Embryonic facial prominence (tissue), 1 donor: ENCODE measurements around the gene OR5H15.
"Not testable (repeated sequence)": the region's sequence is repeated elsewhere in the genome, so short reads cannot be mapped to it uniquely, and the experiment has no call there.

Source experiments
- DNase-seq: peaks from one replicate; pipeline ENCODE4 v3.0.0-alpha.2; 2016; ENCODE audit errors: extremely low spot score

OR5H15 gene

DNA sequence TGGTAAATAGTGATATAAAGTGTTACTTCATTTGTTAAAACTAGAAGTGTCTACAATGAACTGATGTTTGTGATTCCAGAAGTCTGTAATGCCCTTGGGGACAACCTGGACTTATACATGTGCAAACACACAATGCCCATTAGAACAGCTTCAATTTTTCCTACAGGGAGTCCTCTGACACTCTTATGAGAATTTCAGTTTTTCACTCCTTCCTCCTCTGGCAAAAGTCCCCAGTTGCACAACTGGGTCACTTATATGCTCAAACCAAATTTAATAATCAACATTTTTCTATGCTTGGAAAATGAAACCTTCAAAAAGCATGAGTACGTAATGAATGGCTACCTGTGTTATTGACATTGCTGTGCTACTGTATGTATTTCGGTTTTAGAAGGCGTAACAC lies at the start of gene OR5H15:
OR5H15 (plus strand) TSS at position 301 of the 400 bp plus-strand sequence. CDS start 2,004 bp downstream, outside the sequence.
- no peak for DNase-seq

- DNase-seq, result no peak
Measured at GRCh38 chr3:98130421-98130820, 36.1 kb upstream of the OR5H15 start, which contains the start of gene OR5H1. Gene OR5H1 (plus strand): TSS chr3:98130721. CDS start chr3:98132698, 1,977 bp downstream.

GRCh38 chr3:98136631-98137030 lies 29.9 kb upstream of the OR5H15 start:
- no peak for DNase-seq

- not testable (repeated sequence) for DNase-seq
Measured at GRCh38 chr3:98137826-98138557, 28.5 kb upstream of the OR5H15 start.

DNA sequence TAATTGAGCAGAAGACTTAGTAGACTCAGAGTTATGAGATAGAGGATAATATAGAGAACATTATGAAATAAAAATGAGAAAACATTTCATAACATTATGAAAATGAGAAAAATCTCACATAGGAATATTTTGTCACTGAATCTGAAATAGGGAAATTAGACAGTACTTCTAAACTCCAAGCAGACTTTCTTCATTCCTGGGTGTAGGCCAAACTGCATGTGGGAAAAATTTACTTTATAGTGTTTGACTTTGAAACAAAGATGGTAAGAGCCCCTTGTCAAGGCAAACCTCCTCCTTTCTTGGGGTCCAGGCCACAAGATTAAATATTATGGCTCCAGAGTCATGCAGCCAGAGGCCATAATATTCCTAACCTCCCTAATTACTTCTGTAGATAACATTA lies 26.0 kb upstream of the OR5H15 start:
- no peak for DNase-seq

DNA sequence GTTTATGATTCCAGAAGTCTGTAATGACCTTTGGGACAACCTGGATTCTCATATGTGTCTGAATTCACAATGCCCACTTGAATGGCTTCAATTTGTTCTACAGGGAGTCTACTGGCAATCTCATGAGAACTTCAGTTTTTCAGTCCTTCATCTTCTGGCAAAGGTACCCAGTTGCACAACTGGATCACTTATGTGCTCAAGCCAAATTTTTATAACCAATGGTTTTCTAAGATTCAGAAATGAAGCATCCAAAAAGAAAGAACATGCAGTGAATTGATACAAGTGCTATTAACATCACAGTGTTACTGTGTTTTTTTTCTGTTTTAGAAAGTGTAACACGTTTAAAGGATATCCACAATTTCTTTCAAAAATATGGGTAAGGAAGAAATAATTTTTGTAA lies 19.3 kb upstream of the OR5H15 start, which contains the start of gene OR5H14:
OR5H14 (plus strand) TSS at position 301 of the 400 bp plus-strand sequence. CDS start 1,907 bp downstream, outside the sequence.
- DNase-seq, result no peak

DNA sequence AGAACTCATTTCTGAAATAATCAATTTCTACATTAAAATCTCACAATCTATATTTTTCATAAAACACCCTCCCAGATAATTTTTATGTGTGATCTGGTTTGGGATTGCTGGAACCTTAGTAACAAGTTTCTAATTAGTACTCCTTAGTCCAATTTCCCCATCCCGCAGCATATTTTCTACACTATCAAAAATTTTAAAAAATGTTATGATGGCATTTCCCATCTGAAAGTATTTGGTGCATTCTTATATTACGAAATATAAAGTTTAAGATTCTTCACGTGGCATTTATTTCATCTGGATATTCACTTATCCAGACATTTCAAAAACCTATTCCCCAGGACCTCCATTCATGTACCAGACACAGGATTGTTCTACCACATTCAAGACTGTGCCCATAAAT lies 17.7 kb upstream of the OR5H15 start:
- no peak for DNase-seq

DNA sequence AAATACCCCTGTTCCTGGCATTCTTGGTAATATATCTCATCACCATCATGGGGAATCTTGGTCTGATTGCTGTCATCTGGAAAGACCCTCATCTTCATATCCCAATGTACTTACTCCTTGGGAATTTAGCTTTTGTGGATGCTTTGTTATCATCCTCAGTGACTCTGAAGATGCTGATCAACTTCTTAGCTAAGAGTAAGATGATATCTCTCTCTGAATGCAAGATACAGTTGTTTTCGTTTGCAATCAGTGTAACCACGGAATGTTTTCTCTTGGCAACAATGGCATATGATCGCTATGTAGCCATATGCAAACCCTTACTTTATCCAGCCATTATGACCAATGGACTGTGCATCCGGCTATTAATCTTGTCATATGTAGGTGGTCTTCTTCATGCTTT lies 17.0 kb upstream of the OR5H15 start:
- not testable (repeated sequence) for DNase-seq

DNA sequence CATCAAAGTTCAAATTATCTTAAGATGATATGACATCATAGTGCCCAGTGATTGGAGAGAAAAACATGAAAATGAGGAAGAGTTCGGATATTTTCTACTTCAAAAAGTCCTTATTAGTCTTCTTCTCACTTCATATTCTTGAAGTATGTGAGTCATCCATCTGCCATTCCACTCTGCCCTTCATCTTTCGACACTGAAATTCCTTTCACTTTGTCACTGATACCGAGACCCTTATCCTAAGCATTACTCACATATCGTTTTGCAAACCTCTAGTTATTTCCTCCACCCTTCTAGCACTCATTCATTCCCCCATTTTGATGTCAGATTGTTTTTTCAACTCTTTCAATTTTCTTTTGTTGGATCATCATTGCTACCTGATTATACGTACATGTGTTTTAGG lies 15.3 kb upstream of the OR5H15 start:
- DNase-seq, result no peak

DNA sequence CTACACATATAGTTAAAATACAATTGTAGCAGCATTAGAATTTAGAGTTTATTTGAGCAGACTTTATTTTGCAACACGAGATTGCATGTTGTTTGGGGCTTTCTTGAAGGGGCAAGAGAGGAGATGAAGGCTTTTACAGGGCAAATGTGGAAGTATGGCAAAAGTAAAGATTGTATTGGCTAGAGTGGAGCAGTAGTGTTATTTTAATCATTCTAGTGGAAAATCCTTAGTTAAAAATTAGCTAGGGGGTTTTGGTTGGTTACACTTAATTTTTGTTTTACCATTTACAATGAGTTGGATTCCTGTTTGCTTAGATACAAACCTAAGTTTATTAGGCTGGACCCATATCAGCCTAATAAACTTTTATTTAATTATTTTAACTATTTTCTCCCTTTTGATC lies 4.6 kb downstream of the OR5H15 start:
- DNase-seq, result no peak

- DNase-seq, result no peak
Measured at GRCh38 chr3:98172621-98173020, 6.1 kb downstream of the OR5H15 start.

DNA sequence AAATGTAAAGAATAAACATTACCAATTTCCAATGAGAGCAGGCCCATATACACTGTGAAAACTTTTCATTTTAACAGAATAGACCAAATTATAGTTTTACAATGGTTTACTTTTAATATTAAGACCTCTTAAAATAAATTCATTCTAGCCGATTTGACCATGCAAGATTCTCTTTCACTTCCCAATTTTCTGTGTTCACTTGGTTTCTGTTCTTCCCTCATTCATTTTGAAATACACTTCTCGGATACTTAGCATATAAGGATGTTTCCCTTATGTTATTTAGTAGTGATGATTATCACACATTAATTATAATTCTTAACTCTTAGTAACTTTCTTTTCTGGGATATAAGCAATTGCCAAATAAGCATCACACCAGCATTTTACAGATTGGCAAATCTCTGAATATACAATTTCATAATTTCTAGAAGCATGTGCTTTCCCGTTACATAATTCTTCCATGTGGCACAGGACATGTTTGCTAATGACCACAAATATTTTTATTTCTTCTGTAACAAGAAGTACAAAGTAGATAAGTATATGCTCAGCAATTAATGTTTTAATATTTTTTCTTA lies 13.9 kb downstream of the OR5H15 start:
- no peak for DNase-seq

DNA sequence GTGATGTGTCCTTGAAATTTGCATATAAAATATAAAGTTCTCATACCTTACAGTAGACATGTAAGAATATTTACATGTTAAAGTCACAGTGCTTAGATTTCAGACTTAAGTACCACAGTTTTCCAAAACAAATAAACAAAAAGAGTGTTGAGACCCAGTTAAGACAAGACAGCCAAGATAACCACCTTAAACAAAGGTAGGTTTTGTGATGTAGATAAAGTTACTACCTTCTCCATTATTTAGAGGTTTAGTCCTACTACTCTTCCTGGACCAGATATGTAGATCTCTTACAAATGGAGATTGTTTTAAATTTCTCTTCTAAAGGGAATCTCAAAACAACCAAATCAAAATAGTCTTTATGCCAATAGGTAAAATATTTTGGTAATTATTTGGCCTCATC lies 15.7 kb downstream of the OR5H15 start:
- no peak for DNase-seq

- no peak for DNase-seq
Measured at GRCh38 chr3:98185180-98185579, 18.7 kb downstream of the OR5H15 start.

DNA sequence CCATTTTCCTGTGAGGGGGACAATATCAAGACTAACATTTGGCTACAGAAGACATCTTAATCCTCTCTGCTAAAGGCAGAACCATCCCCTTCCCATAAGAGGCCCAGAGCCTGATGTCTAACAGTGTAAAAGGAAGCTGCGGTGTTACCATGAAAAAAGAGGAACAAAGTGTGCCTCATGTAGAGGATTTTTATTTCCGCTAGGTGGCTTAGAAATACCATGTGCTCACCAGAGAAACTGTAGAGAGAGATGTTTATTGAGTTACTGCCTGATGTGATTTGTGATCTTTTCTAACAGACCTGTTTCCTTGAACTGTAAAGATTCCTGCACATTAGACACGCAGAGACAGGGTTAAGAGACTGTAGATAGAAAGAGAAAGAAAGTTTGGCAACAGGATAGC lies 22.0 kb downstream of the OR5H15 start:
- DNase-seq, result no peak

DNA sequence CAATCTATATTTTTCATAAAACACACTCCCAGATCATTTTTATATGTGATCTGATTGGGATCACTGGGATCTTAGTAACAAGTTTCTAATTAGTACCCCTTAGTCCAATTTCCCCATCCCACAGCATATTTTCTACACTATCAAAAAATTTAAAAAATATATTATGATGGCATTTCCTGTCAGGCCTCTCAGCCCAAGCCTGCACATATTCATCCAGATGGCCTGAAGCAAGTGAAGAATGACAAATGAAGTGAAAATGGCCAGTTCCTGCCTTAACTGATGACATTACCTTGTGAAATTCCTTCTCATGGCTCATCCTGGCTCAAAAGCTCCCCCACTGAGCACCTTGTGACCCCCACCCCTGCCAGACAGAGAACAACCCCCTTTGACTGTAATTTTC lies 24.4 kb downstream of the OR5H15 start:
- DNase-seq, result not testable (repeated sequence)

DNA sequence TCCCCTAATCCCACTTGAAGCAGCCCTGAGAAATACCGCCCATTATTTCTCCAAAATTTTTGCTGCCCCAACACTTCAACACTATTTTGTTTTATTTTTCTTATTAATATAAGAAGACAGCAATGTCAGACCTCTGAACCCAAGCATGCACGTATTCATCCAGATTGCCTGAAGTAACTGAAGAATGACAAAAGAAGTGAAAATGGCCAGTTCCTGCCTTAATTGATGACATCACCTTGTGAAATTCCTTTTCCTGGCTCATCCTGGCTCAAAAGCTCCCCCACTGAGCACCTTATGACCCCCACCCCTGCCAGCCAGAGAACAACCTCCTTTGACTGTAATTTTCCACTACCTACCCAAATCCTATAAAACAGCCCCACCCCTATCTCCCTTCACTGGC lies 29.8 kb downstream of the OR5H15 start:
- DNase-seq, result not testable (repeated sequence)

DNA sequence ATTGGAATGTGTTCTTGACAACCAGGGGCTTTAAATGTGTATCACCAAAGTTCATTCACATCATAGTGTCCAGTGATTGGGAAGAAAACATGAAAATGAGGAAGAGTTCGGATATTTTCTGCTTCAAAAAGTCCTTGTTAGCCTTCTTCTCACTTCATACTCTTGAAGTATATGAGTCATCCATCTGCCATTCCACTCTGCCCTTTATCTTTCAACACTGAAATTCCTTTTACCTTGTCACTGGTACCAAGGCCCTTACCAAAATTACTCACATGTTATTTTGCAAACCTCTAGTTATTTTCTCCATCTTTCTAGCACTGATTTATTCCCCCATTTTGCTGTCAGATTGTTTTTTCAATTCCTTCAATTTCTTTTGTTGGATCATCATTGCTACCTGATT lies 32.5 kb downstream of the OR5H15 start:
- no peak for DNase-seq

DNA sequence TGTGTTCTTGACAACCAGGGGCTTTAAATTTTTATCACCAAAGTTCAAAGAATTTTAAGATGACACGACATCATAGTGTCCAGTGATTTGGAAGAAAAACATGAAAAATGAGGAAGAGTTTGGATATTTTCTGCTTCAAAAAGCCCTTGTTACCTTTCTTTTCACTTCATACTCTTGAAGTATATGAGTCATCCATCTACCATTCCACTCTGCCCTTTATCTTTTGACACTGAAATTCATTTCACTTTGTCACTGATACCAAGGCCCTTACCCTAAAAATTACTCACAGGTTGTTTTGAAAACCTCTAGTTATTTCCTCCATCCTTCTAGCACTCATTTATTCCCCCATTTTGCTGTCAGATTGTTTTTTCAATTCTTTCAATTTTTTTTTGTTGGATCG lies 42.7 kb downstream of the OR5H15 start:
- DNase-seq, result no peak

DNA sequence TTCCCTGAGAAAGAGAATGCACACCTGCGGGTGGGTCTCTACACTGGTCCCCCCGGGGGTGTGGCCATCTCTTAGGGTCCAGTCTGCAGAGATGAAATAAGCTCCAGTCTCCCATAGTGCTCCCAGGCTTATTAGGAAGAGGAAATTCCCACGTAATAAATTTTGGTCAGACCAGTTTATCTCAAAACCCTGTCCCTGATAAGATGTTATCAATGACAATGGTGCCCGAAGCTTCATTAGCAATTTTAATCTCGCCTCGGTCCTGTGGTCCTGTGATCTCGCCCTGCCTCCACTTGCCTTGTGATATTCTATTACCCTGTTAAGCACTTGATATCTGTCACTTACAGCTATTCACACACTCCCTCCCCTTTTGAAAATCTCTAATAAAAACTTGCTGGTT lies 46.8 kb downstream of the OR5H15 start:
- no peak for DNase-seq

- DNase-seq, result no peak
Measured at GRCh38 chr3:98215051-98215450, 48.6 kb downstream of the OR5H15 start.
